ENCODE data around the gene COG1. TPM values are rescaled to one million over a fixed set of nuclear protein-coding genes. Genes with fewer than 3 reads are reported as not detected.

The COG1 gene
- polyA plus RNA-seq, 1 of the 3 experiments (the other 2 are of a cell fraction): 52.8 TPM

DNA sequence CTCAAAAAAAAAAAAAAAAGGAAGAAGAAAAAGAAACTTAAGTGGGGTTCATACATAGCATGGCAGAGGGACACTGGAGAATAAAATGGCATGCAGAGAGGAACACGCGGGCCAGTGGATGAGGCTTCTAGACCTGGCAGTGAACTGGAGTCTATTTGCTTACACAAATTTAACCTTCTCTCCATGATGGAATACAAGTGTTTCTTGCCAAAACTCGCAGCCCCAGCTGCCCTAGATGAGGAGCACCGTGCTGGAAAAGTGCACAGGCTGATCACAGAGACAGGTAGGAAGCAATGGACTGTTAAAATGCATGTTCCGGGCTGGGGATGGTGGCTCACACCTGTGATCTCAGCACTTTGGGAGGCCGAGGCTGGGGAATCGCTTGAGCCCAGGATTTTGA, 18.7 kb upstream of the COG1 start:
- DNase-seq: no peak
- no peak overlapping the region for H3K9ac ChIP-seq
- H3K4me1 ChIP-seq (ENCODE audit: control insufficient read depth in 1 of 2, insufficient read depth in 2 of 2, low read depth in 1 of 2, low read length in 1 of 2): no peaks in the 10 kb centered on the region
- WGBS (ENCODE audit: low lambda C conversion rate): 93% methylated on average over 7 of the region's 7 CpGs
- TF ChIP-seq IRF3 (IDR thresholded peaks at IDR 0.05; ENCODE audit: low read depth, low read length) (no peak), MXI1 (IDR thresholded peaks at IDR 0.05; ENCODE audit: low read depth, low read length) (no peak), RXRA (IDR thresholded peaks at IDR 0.05; ENCODE audit: borderline replicate concordance, low read depth) (no peak), SMC3 (IDR thresholded peaks at IDR 0.05; ENCODE audit: low read depth, low read length) (no peak), POLR2AphosphoS5 (IDR thresholded peaks at IDR 0.05; ENCODE audit: low read depth, low read length) (no peak), SIN3A (IDR thresholded peaks at IDR 0.05; ENCODE audit: borderline replicate concordance, low read depth, low read length) (no peak), RFX5 (IDR thresholded peaks at IDR 0.05; ENCODE audit: low read length) (no peak), NFIC (IDR thresholded peaks at IDR 0.05; ENCODE audit: borderline replicate concordance) (no peak), MEF2A (IDR thresholded peaks at IDR 0.05; ENCODE audit: borderline replicate concordance, low read depth) (no peak), RAD21 (IDR thresholded peaks at IDR 0.05; ENCODE audit: low read length) (no peak), YY1 (IDR thresholded peaks at IDR 0.05; ENCODE audit: low read depth) (no peak), JUND (IDR thresholded peaks at IDR 0.05) (no peak), RCOR1 (IDR thresholded peaks at IDR 0.05; ENCODE audit: low read length) (no peak), EZH2phosphoT487 (IDR thresholded peaks at IDR 0.05; ENCODE audit: borderline replicate concordance, low read depth) (no peak)
- TF ChIP-seq, protein P1, sequence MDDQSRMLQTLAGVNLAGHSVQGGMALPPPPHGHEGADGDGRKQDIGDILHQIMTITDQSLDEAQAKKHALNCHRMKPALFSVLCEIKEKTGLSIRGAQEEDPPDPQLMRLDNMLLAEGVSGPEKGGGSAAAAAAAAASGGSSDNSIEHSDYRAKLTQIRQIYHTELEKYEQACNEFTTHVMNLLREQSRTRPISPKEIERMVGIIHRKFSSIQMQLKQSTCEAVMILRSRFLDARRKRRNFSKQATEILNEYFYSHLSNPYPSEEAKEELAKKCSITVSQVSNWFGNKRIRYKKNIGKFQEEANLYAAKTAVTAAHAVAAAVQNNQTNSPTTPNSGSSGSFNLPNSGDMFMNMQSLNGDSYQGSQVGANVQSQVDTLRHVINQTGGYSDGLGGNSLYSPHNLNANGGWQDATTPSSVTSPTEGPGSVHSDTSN (IDR thresholded peaks at IDR 0.05): no peak
- TF ChIP-seq, protein P2, sequence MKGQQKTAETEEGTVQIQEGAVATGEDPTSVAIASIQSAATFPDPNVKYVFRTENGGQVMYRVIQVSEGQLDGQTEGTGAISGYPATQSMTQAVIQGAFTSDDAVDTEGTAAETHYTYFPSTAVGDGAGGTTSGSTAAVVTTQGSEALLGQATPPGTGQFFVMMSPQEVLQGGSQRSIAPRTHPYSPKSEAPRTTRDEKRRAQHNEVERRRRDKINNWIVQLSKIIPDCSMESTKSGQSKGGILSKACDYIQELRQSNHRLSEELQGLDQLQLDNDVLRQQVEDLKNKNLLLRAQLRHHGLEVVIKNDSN (IDR thresholded peaks at IDR 0.05; ENCODE audit: borderline replicate concordance, low read depth): no peak
- TF ChIP-seq, protein P3, sequence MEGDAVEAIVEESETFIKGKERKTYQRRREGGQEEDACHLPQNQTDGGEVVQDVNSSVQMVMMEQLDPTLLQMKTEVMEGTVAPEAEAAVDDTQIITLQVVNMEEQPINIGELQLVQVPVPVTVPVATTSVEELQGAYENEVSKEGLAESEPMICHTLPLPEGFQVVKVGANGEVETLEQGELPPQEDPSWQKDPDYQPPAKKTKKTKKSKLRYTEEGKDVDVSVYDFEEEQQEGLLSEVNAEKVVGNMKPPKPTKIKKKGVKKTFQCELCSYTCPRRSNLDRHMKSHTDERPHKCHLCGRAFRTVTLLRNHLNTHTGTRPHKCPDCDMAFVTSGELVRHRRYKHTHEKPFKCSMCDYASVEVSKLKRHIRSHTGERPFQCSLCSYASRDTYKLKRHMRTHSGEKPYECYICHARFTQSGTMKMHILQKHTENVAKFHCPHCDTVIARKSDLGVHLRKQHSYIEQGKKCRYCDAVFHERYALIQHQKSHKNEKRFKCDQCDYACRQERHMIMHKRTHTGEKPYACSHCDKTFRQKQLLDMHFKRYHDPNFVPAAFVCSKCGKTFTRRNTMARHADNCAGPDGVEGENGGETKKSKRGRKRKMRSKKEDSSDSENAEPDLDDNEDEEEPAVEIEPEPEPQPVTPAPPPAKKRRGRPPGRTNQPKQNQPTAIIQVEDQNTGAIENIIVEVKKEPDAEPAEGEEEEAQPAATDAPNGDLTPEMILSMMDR (IDR thresholded peaks at IDR 0.05): no peak
- H3K27me3 ChIP-seq (ENCODE audit: insufficient read depth): no peaks in the 10 kb centered on the region
- H3K27ac ChIP-seq (ENCODE audit: low read depth in 2 of 2, low read length in 1 of 2): no peak overlapping the region
- H3K9me3 ChIP-seq: no peaks in the 10 kb centered on the region
- H3K9me2 ChIP-seq: no peaks in the 10 kb centered on the region
- no peaks in the 10 kb centered on the region for H4K20me1 ChIP-seq (ENCODE audit: insufficient read depth)
- H3K79me2 ChIP-seq (ENCODE audit: insufficient read depth): no peaks in the 10 kb centered on the region
- no peak overlapping the region for H3K4me3 ChIP-seq (ENCODE audit: low read depth in 2 of 2, low read length in 1 of 2)
- H3K4me2 ChIP-seq: no peak overlapping the region
- H3F3A ChIP-seq (replicated peaks; ENCODE audit: insufficient read depth): no peaks in the 10 kb centered on the region
- H2AFZ ChIP-seq (ENCODE audit: low read depth): no peak overlapping the region
- CTCF ChIA-PET: interaction anchor here (0.6 to 14.6 kb wide), 13 partner anchors 8 to 818 kb away, joined by 3 to 146 read pairs (median 4); partner anchors contain the start of gene SSTR2
- POLR2A ChIA-PET: no interaction called here
- H3K36me3 ChIP-seq (replicated peaks in 1 of 2; ENCODE audit: control insufficient read depth in 1 of 2, insufficient read depth in 2 of 2, low read length in 1 of 2): no peaks in the 10 kb centered on the region
